HG02938 (cell line): ENCODE measurements around the gene TRAK1.

Source experiments
- ATAC-seq: cut with Tn5 transposase; IDR thresholded peaks from one replicate; pipeline ENCODE4 v1.9.1; 2021; ENCODE audit warnings: mild to moderate bottlenecking, moderate library complexity; ENCODE audit not compliant: unreplicated experiment

Gene TRAK1

GRCh38 chr3:42066516-42067181, 24.5 kb upstream of the TRAK1 start:
- ATAC-seq, result peak; percentile 46

- ATAC-seq, result peak; percentile 87
Observed at GRCh38 chr3:42067326-42067725, 23.8 kb upstream of the TRAK1 start.

GRCh38 chr3:42068303-42069088, 22.7 kb upstream of the TRAK1 start:
- ATAC-seq, result no peak

GRCh38 chr3:42070089-42070488, 21.1 kb upstream of the TRAK1 start:
- no peak for ATAC-seq

- ATAC-seq, result no peak
Observed at GRCh38 chr3:42070524-42070923, 20.6 kb upstream of the TRAK1 start.

GRCh38 chr3:42071904-42072812, 19.0 kb upstream of the TRAK1 start:
- ATAC-seq, result no peak

- no peak for ATAC-seq
Observed at GRCh38 chr3:42072831-42073301, 18.3 kb upstream of the TRAK1 start.

GRCh38 chr3:42077785-42078184, 13.4 kb upstream of the TRAK1 start:
- ATAC-seq, result no peak

- no peak for ATAC-seq
Observed at GRCh38 chr3:42078677-42079076, 12.5 kb upstream of the TRAK1 start.

- ATAC-seq, result no peak
Observed at GRCh38 chr3:42079701-42080452, 11.3 kb upstream of the TRAK1 start.

- ATAC-seq, result no peak
Observed at GRCh38 chr3:42080453-42080872, 10.7 kb upstream of the TRAK1 start.

- no peak for ATAC-seq
Observed at GRCh38 chr3:42081838-42082473, 9.2 kb upstream of the TRAK1 start.

- ATAC-seq, result no peak
Observed at GRCh38 chr3:42084586-42084985, 6.6 kb upstream of the TRAK1 start.

GRCh38 chr3:42085641-42086376, 5.3 kb upstream of the TRAK1 start:
- no peak for ATAC-seq

GRCh38 chr3:42088803-42089530, 2.2 kb upstream of the TRAK1 start:
- ATAC-seq, result no peak

- ATAC-seq, result no peak
Observed at GRCh38 chr3:42092006-42092405, 849 bp downstream of the TRAK1 start.

- ATAC-seq, result peak; percentile 57
Observed at GRCh38 chr3:42094128-42094527, 3.0 kb downstream of the TRAK1 start.

- no peak for ATAC-seq
Observed at GRCh38 chr3:42094691-42095391, 3.7 kb downstream of the TRAK1 start.
